ENCODE measurements around the gene FRMD8.
"Not testable (repeated sequence)": the region's sequence is repeated elsewhere in the genome, so short reads cannot be mapped to it uniquely, and the experiment has no call there.

Gene FRMD8

GRCh38 chr11:65401803-65402248 is 15.4 kb downstream of the FRMD8 start:
- Histone ChIP-seq H2AFZ (ENCODE audit: low read depth, low read length) (no peak overlapping the region), H3K4me3 (ENCODE audit: low read length) (no peak overlapping the region), H3K27me3 (ENCODE audit: insufficient read depth, low read length) (no peaks in the 10 kb centered on the region), H3K4me1 (ENCODE audit: insufficient read depth, low read length) (no peaks in the 10 kb centered on the region), H3K9me3 (ENCODE audit: low read length) (no peaks in the 10 kb centered on the region), H3K36me3 (ENCODE audit: insufficient read depth, low read length) (peaks cover 38% of the 10 kb centered on the region)

- H3K4me1 ChIP-seq (ENCODE audit: insufficient read depth, low read length) = no peaks in the 10 kb centered on the region
- H3K36me3 ChIP-seq (ENCODE audit: insufficient read depth, low read length) = peaks cover 36% of the 10 kb centered on the region
- H3K4me3 ChIP-seq (ENCODE audit: low read length) = no peak overlapping the region
- no peaks in the 10 kb centered on the region for H3K9me3 ChIP-seq (ENCODE audit: low read length)
- H3K27me3 ChIP-seq (ENCODE audit: insufficient read depth, low read length) = no peaks in the 10 kb centered on the region
- H2AFZ ChIP-seq (ENCODE audit: low read depth, low read length) = no peak overlapping the region
Observed at GRCh38 chr11:65402790-65403189, 16.4 kb downstream of the FRMD8 start.

GRCh38 chr11:65403607-65404121 is 17.2 kb downstream of the FRMD8 start:
- no peaks in the 10 kb centered on the region for H3K9me3 ChIP-seq (ENCODE audit: low read length)
- no peak overlapping the region for H2AFZ ChIP-seq (ENCODE audit: low read depth, low read length)
- H3K4me1 ChIP-seq (ENCODE audit: insufficient read depth, low read length) = no peaks in the 10 kb centered on the region
- H3K4me3 ChIP-seq (ENCODE audit: low read length) = no peak overlapping the region
- no peaks in the 10 kb centered on the region for H3K27me3 ChIP-seq (ENCODE audit: insufficient read depth, low read length)
- H3K36me3 ChIP-seq (ENCODE audit: insufficient read depth, low read length) = peaks cover 33% of the 10 kb centered on the region

- peaks cover 33% of the 10 kb centered on the region for H3K36me3 ChIP-seq (ENCODE audit: insufficient read depth, low read length)
Observed at GRCh38 chr11:65404210-65404609, 17.8 kb downstream of the FRMD8 start.

GRCh38 chr11:65404638-65405339 is 18.4 kb downstream of the FRMD8 start:
- Histone ChIP-seq H3K27me3 (ENCODE audit: insufficient read depth, low read length) (no peaks in the 10 kb centered on the region), H3K9me3 (ENCODE audit: low read length) (no peaks in the 10 kb centered on the region), H3K4me1 (ENCODE audit: insufficient read depth, low read length) (no peaks in the 10 kb centered on the region), H3K36me3 (ENCODE audit: insufficient read depth, low read length) (peaks cover 28% of the 10 kb centered on the region), H3K4me3 (ENCODE audit: low read length) (no peak overlapping the region), H2AFZ (ENCODE audit: low read depth, low read length) (no peak overlapping the region)

More at GRCh38 chr11:65404210-65404609, 17.8 kb downstream of the FRMD8 start:
- Histone ChIP-seq H3K4me1 (ENCODE audit: insufficient read depth, low read length) (no peaks in the 10 kb centered on the region), H2AFZ (ENCODE audit: low read depth, low read length) (no peak overlapping the region), H3K27me3 (ENCODE audit: insufficient read depth, low read length) (no peaks in the 10 kb centered on the region), H3K4me3 (ENCODE audit: low read length) (no peak overlapping the region), H3K9me3 (ENCODE audit: low read length) (no peaks in the 10 kb centered on the region)

GRCh38 chr11:65410936-65411680 is 24.7 kb downstream of the FRMD8 start:
- Histone ChIP-seq H2AFZ (ENCODE audit: low read depth, low read length) (no peak overlapping the region), H3K4me1 (ENCODE audit: insufficient read depth, low read length) (peaks cover 10% of the 10 kb centered on the region), H3K36me3 (ENCODE audit: insufficient read depth, low read length) (peaks cover 8% of the 10 kb centered on the region), H3K4me3 (ENCODE audit: low read length) (no peak overlapping the region), H3K27me3 (ENCODE audit: insufficient read depth, low read length) (no peaks in the 10 kb centered on the region), H3K9me3 (ENCODE audit: low read length) (no peaks in the 10 kb centered on the region)

- H3K9me3 ChIP-seq (ENCODE audit: low read length) = no peaks in the 10 kb centered on the region
- peaks cover 8% of the 10 kb centered on the region for H3K36me3 ChIP-seq (ENCODE audit: insufficient read depth, low read length)
- H3K4me1 ChIP-seq (ENCODE audit: insufficient read depth, low read length) = peaks cover 15% of the 10 kb centered on the region
- H3K27me3 ChIP-seq (ENCODE audit: insufficient read depth, low read length) = no peaks in the 10 kb centered on the region
- H3K4me3 ChIP-seq (ENCODE audit: low read length) = no peak overlapping the region
- H2AFZ ChIP-seq (ENCODE audit: low read depth, low read length) = no peak overlapping the region
Observed at GRCh38 chr11:65411681-65412070, 25.2 kb downstream of the FRMD8 start.

GRCh38 chr11:65412271-65413076 is 26.0 kb downstream of the FRMD8 start:
- no peaks in the 10 kb centered on the region for H3K27me3 ChIP-seq (ENCODE audit: insufficient read depth, low read length)
- H3K4me3 ChIP-seq (ENCODE audit: low read length) = no peak overlapping the region
- H3K36me3 ChIP-seq (ENCODE audit: insufficient read depth, low read length) = peaks cover 6% of the 10 kb centered on the region
- peaks cover 23% of the 10 kb centered on the region for H3K4me1 ChIP-seq (ENCODE audit: insufficient read depth, low read length)
- no peaks in the 10 kb centered on the region for H3K9me3 ChIP-seq (ENCODE audit: low read length)
- H2AFZ ChIP-seq (ENCODE audit: low read depth, low read length) = no peak overlapping the region

GRCh38 chr11:65413077-65413664 is 26.7 kb downstream of the FRMD8 start:
- not testable (repeated sequence) for H3K36me3 ChIP-seq (ENCODE audit: insufficient read depth, low read length); H3K9me3 ChIP-seq (ENCODE audit: low read length); H2AFZ ChIP-seq (ENCODE audit: low read depth, low read length); H3K27me3 ChIP-seq (ENCODE audit: insufficient read depth, low read length); H3K4me3 ChIP-seq (ENCODE audit: low read length)
- peaks cover 30% of the 10 kb centered on the region for H3K4me1 ChIP-seq (ENCODE audit: insufficient read depth, low read length)

GRCh38 chr11:65414776-65415498 is 28.5 kb downstream of the FRMD8 start:
- Histone ChIP-seq H3K4me3 (ENCODE audit: low read length) (no peak overlapping the region), H3K4me1 (ENCODE audit: insufficient read depth, low read length) (peaks cover 39% of the 10 kb centered on the region), H2AFZ (ENCODE audit: low read depth, low read length) (no peak overlapping the region), H3K9me3 (ENCODE audit: low read length) (no peaks in the 10 kb centered on the region), H3K36me3 (ENCODE audit: insufficient read depth, low read length) (peaks cover 2% of the 10 kb centered on the region), H3K27me3 (ENCODE audit: insufficient read depth, low read length) (no peaks in the 10 kb centered on the region)

GRCh38 chr11:65415499-65416340 is 29.3 kb downstream of the FRMD8 start:
- Histone ChIP-seq H2AFZ (ENCODE audit: low read depth, low read length) (no peak overlapping the region), H3K4me1 (ENCODE audit: insufficient read depth, low read length) (peaks cover 46% of the 10 kb centered on the region), H3K9me3 (ENCODE audit: low read length) (no peaks in the 10 kb centered on the region), H3K36me3 (ENCODE audit: insufficient read depth, low read length) (peaks cover 2% of the 10 kb centered on the region), H3K4me3 (ENCODE audit: low read length) (peak overlapping the region; percentile 31), H3K27me3 (ENCODE audit: insufficient read depth, low read length) (no peaks in the 10 kb centered on the region)
